HUDEP-2 (cell line): Measurements from ENCODE around the gene MYBPHL.
A peak's percentile ranks its signal among the peaks of the same experiment; 100 is the strongest.
"Not testable (repeated sequence)": the region's sequence is repeated elsewhere in the genome, so short reads cannot be mapped to it uniquely, and the experiment has no call there.

Experiments used
- DNase-seq, 76 experiments: peaks; one replicate each; lab custom pipeline; 2025; ENCODE audit not compliant: unreplicated experiment in 76 of 76; lab: John Stamatoyannopoulos, UW

Gene MYBPHL

DNA sequence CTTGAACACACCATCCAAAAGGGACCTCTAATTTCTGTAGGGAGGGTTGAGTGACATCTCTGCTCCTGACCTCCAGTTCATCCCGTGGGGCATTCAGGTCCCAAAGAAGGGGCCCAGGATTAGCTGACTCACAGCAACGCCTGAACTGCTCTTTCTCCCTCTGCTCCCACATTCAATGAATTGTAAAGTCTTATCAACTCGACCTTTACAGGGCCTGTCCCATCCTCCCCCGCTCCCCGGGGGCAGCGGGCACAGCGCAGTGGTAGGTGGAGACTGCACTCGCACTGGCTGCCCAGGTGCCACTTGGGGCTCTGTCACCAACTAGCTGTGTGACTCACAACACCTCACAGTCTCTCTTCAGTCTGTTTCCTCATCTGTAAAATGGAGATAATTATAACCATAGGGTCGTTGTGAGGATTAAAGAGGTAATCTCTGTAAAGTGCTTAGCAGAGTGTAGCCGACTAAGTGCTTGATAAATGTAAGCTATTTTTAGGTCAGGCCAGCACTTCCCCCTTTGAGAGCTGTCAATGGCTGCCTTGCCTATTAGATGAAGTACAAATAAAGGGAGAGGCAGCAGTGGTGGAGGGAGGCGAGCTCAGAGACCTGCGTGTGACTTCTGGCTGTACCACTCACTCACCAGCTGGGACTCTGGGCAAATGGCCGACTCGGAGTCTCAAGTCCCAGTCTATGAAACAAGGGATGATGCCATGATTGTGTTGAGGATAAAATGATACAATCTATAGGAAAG lies 637 bp upstream of the MYBPHL start:
- peak in 13 of 76 experiments; percentile 6 to 45 (median 17) for DNase-seq

DNA sequence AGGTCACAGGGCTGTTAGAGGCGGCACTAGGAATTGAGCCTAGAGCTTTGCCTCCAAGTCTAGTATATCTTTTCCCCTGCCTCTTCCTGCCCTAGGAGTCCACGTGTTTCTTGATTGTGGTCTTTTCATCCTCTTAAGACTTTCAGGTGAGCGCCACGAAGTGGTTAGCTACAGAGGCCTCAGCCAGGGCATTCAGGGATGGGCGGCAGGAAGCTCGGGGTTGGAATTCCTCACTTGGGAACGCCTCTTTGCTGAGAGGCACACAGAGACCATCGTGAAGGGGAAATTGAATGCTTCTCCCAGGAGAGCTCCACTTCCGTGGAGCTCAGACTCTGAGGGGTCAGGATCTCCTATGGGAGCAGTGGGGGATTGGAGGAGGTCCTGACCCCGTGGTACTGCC lies 820 bp downstream of the MYBPHL start:
- DNase-seq = not testable (repeated sequence)

DNA sequence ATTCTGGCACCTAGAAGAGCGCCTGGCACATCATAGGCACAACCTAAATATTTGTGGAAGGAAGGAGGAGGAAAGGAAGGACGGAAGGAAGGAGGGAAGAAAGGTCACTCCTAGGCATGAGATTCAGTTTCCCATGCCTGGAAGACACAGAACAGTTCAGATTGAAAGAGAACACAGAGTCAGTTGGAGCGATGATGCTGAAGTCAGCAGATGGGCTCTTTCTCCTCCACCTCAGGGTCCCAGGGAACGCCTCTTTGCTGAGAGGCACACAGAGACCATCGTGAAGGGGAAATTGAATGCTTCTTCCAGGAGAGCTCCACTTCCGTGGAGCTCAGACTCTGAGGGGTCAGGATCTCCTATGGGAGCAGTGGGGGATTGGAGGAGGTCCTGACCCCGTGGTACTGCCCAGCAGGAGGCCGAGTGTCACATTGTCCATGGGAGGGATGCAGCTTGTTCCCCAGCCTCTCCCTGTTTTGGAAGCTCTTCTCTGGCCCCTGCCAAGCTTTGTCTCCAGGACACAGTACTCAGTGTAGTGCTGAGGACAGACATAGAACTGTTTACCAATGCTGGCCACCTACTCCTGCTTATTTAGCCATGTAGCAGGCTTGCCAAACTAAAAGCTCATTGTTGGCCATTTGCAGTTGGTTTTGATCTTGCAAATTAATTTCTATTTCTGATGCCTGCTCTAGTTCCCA lies 2.4 kb downstream of the MYBPHL start:
- DNase-seq = no peak

DNA sequence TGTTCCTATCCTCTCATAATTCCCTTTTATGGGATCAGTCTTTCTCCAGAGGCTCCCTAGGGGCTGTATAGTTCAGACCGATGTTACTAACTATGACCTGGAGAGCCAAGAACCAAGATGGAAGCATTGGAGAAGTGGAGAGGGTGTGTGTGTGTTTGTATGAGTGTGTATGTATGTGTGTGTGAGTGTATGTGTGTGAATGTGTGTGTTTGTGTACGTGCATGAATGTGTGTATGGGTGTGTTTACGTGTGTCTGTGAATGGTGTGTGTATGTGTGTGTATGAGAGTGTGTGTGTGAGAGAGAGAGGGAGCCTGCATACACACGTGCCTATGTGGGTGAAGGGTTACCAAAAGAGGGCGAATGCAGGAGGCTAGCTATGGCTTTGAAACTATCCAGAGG lies 4.9 kb downstream of the MYBPHL start:
- DNase-seq = no peak

DNA sequence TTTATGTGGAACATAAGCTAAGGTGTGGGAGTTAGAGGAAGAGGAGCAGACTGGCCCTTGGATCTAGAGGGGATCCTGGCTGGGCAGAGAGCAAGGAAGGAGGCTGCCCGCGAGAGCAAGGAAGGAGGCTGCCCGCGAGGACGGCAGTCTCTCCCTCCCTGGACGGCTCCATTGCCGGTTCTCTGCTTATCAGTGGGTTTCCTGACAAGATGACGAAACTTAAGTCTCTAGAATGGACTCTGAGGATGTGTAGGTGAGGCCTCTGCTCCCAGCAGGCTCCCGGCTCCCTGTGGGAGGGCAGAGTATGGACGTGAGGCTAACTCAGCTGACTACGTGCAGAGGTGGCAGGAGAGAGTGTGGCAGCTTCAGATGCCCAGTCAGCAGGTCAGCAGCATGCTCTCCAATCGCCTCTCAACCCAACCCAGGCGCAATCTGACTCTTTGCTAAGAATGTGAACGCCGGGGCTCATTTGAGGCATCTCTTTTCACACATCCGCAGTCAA lies 6.1 kb downstream of the MYBPHL start:
- no peak for DNase-seq

DNA sequence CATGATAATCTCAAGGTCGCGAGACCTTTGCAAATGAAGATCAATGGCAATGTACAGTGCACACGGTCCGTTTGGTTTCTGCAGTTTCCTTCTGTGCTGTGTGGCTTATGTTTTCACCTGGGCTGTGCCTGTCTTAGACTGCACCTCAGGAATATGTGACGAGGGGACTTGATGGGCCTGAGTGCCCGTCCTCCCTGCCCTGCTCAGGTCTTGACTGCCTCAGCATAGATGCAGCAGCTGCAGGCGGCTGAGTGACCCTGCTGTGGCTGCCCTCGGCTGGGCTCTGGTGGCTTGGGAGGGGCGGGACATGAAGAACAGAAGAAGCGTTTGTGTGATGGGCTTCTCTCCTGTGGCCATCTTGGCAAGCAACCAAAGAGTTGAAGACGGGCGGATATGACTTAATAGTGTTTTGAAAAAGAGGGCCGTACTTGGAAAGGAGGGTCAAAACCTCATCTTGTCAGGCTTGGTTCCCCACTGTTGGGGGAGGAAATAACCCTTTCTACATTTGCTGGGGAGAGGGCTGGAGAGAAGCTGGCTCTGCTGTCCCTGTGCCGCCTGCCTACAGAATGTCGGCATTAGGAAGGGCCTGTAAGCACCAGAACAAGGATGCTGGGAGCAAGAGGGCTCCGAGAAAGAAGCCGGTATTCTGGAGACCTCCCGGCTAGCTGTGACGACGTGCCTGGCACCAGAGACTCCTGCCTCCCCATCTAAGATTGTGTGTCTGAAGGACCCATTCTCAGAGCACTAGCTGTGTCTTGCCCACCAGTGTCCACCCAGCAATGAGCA lies 7.1 kb downstream of the MYBPHL start:
- no peak for DNase-seq

DNA sequence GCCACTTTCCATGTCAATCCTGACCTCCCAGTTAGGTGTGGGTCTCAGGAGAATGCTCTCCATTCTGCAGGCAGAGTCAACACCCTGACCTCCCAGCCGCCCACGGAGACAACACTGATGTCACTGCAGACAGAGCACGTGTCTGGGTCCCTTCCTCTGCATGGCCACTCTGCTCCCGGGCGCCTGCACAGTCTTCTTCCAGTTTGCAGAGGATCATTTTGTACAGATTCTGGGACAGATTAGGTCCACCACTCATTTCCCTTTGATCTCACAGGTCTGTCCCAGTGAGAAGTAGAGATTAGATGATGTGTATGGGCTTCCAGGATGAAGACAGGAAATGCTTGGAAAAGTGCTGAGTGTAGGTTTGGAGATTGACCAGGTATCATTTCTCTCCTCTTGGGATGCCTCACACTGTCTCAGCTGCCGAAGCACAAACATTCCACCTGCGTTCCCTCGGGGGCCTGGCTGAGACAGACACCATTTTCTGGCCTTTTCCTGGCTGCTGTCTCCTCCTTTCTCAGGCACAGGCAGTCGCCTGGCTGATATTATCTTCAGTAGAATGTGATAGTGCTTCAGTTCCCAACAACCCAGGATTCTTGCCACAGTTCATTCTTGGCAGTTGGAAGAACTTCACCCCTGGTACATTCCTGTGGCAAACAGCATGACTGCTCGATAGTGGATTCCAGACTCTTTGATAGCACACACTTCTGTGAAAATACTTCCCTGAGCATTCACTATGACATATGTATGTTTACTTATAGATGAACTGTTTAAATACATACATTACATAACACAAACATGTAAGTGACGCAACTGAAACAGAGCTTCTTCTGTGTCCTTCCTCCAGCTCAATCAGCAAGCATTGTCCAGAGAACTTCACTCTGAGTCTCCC lies 7.9 kb downstream of the MYBPHL start:
- DNase-seq = peak in 13 of 76 experiments; percentile 3 to 44 (median 16)

DNA sequence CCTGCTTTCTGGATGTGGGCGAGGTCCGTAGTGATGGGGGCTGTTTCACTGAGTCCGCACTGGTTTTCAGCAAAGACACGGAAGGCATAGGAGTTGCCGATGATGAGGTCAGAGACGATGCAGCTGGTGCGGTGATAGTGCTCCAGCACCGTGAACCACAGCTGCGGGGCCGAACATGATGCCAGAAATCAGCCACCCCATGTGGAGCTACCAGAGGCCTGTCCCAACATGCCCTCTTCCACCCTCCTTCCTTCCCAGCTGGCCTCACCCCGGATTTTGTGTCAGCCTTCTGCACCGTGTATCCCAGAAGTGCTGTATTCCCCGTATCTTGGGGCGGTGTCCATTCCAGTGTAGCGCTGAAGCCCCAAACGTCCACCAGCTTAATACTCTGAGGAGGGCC lies 10.0 kb downstream of the MYBPHL start:
- DNase-seq = no peak

DNA sequence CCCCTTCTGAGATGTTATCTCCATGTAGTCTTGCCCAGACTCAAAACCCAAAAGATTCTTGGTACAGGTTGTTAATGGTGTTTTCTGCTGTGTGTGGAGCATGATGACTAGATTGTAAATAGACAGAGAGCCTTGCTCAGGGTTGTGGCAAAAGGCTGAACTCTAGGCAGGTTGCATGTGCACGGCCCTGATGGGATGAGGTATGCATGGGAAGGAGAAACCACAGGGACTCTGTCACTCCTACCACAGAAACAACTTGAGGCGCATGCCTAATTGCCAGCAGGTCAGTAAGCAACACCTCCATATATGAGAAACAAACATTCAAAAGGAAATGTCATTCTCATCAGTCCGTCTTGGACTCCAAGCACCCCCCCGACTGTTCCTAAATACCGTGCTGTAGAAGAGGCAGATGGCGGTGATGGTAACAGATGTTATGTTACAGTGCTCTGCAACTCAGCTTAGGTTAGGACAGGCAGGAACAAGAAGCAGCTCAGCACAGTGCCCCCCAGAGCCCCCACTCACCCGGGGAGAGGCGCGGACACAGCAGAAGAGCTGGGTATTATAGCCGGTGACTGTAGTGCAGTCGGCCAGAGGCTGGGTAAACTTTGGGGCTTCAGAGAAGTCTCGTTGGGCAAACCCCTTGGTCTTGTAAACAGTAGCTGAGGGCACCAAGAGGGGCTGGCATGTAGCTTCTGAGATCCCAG lies 10.9 kb downstream of the MYBPHL start:
- no peak for DNase-seq

DNA sequence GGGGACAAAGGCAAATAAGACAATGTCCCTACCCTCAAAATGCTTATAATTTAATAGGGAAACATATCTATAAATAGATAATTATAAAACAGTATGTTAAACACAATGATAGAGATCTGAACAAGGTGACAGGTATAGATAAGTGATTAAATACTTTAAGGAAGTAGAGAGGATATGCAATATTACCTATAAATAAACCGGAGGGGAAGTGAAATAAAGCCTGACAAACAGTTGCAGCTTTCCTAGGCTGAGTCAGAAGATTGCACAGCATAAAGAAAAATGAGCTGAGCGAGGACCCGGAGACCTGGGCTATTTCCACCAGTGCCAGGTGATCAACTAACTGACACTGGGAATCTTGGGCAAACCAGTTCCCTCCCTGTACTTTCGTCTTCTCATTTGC lies 12.3 kb downstream of the MYBPHL start:
- DNase-seq = no peak

DNA sequence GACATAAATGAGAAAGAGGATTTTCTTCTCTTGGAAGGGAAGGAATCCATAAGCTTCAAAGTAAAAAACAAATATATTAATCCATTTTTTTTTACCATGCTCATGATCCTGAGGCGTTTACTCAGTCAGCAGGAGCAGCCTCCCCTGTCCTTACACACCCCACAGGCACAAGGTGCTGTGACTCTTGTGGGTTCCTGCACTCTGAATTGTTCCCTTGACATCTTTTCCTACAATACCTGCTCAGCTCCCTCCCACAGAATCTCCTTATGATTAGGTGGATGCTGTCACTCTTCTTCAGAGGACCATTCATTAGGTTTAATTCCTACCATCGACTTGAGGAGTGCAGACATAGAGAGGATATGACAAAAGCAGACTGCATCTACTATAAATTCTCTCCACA lies 13.8 kb downstream of the MYBPHL start:
- no peak for DNase-seq

DNA sequence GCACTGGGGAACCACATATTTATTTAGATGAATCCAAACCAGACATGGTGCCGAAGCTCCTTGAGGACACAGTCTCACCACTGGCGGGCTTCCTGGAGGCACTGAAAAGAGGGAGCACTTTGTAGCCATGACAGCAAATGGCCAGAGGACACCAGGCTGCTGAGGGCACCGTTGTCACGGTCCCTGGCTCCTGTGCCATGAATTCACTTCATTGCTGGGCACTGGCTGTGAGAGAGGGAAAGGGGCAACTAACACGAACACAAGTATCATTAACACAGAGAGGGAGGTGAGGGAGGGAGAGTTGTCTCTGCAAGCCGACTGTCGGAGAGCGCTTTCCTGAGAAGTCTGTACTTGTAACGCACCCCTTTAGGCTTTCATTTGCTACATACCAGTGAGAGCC lies 14.4 kb downstream of the MYBPHL start:
- no peak for DNase-seq

DNA sequence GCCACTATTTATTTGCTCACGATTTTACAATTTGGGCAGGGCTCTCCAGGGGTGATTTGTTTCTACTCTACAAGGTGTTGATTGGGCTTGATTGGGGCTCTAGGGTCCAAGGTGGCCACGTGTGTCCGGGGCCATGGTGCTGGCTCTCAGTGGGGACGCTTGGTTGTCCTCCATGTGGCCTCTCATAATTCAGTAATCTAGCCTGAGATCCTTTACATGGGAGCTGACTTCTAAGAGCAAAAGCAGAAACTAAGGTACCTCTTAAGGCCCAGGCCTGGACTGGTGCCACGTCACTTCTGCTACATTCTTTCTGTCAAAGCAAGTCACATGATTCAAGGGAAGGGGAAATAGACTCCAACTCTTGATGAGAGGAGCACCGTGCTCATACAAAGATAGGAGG lies 15.8 kb downstream of the MYBPHL start:
- peak in 4 of 76 experiments; percentile 5 to 21 (median 10) for DNase-seq

DNA sequence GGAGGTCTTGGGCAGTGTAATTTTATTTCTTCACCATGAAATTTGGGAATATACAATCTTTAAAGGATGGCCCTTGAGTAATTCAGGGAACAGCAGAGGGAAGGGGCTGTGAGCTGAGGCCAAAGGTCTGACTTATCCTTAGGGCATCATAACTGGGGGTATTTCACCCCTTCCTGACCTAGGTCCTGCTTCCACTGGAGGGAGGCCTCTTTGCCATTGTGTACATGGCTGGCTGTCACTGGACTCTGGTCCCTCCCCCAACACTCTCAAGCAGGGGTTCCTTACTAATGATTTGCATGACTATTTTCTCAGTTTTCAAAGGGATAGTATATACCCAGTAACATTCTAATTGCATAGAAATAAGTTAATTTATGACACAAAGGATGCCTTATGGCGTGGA lies 16.7 kb downstream of the MYBPHL start:
- no peak for DNase-seq

DNA sequence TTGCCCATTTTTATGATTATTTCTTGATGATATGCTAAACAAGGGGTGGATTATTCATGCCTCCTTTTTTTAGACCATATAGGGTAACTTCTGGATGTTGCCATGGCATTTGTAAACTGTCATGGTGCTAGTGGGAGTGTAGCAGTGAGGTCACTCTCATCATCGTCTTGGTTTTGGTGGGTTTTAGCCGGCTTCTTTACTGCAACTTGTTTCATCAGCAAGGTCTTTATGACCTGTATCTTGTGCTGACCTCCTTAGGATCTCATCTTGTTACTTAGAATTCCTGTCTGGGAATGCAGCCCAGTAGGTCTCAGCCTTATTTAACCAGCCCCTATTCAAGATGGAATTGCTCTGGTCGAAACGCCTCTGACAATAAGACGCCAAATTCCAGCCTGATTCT lies 20.0 kb downstream of the MYBPHL start:
- DNase-seq = not testable (repeated sequence)

DNA sequence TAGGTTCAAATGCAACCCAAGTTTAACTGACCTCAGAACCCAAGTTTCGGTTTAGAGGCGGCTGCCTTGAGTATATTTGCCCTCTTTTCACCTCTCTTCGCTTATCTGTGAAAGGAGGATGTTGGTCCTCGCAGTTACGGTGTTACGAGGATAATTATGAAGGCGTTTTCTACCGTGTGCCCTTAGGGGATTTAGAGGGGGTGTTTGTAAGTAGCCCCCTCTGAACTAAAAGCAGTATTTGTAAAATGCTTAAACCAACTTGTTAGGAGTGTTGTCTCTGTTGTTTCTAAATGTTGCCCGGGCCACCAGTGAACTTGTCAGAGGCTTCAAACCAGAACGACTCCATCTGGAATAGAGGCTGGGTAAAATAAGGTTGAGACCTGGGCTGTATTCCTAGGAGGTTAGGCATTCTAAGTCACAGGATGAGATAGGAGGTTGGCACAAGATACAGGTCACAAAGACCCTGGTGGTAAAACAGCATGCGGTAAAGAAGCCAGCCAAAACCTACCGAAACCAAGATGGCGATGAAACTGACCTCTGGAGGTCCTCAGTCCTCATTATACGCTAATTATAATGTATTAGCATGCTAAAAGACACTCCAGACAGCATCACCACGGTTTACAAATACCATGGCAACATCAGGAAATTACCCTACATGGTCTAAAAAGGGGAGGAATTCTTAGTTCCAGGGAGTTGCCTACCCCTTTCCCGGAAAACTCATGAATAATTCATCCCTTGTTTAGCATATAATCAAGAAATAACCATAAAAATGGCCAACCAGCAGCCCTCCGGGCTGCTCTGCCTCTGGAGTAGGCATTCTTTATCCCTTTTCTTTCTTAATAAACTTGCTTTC lies 22.8 kb downstream of the MYBPHL start:
- DNase-seq = no peak

DNA sequence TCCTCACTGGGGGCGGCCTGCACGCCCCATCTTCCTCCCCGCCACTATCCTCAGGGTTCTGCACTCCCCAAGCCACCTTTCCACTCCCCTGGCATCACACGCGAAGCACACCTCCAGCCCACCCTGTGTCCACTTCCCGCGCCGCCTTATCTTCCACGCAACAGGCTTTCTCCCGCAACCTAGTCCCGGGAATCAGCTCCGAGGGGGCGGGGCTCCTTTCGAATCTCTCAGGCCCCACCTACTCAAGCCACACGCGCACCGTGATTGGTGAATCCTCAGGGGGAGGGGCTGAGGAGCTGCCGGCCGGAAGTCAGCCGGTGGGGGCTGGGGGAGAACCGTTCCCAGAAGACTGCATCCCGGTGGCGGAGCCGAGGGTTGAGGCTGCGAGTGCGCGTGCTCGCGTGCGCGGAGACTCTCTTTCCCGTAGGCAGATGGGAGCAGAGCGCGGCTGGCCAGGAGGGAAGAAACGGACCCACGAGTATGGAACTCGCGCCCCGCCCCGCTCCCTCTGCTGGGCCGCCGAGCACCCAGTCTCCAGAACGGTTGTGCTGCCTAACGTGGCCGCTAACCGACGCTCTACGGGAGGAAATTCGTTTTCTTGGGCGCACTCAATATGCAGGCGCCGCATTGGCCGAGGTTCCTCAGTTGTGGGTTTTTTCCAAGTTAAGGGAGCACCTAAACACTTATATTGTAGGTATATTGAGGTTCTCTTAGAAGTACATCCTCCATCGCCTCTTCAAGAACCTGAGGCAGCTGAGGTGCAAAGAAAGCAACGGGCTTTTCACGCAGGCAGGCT lies 23.7 kb downstream of the MYBPHL start, which contains the start of gene PSRC1:
PSRC1 (minus strand) TSS at position 194 of the 796 bp plus-strand sequence.
- peak in 75 of 76 experiments; percentile 45 to 94 (median 85) for DNase-seq

DNA sequence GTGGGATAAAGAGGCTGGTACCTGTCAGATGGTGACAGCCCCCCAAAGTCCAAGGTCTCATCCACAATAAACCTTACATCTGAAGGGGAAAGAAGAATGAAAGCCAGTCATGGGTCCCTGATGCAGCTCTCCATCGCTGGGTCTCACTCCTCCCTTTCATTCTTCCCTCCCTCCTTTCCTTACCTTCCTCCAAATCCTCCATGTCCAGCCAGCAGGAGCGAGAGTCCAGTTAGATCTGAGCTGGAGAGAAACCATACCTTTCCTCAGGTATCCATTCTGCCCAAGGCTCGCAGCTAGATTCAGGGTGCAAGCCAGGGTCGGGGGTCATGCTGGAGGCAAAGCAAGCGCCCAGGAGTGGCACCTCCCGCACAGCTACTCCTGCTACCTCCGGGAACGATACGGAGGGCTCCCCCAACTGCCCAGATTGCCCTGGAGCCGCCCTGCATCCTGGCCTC lies 24.3 kb downstream of the MYBPHL start:
- DNase-seq = no peak
